COLO829 (cell line): ENCODE results near the gene SLC25A38.
"Not testable (repeated sequence)": the region's sequence is repeated elsewhere in the genome, so short reads cannot be mapped to it uniquely, and the experiment has no call there.

Experiments
- DNase-seq: peaks from one replicate; pipeline ENCODE4 v3.0.0; 2012; ENCODE audit warnings: low spot score

SLC25A38 gene, protein sequence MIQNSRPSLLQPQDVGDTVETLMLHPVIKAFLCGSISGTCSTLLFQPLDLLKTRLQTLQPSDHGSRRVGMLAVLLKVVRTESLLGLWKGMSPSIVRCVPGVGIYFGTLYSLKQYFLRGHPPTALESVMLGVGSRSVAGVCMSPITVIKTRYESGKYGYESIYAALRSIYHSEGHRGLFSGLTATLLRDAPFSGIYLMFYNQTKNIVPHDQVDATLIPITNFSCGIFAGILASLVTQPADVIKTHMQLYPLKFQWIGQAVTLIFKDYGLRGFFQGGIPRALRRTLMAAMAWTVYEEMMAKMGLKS

DNA sequence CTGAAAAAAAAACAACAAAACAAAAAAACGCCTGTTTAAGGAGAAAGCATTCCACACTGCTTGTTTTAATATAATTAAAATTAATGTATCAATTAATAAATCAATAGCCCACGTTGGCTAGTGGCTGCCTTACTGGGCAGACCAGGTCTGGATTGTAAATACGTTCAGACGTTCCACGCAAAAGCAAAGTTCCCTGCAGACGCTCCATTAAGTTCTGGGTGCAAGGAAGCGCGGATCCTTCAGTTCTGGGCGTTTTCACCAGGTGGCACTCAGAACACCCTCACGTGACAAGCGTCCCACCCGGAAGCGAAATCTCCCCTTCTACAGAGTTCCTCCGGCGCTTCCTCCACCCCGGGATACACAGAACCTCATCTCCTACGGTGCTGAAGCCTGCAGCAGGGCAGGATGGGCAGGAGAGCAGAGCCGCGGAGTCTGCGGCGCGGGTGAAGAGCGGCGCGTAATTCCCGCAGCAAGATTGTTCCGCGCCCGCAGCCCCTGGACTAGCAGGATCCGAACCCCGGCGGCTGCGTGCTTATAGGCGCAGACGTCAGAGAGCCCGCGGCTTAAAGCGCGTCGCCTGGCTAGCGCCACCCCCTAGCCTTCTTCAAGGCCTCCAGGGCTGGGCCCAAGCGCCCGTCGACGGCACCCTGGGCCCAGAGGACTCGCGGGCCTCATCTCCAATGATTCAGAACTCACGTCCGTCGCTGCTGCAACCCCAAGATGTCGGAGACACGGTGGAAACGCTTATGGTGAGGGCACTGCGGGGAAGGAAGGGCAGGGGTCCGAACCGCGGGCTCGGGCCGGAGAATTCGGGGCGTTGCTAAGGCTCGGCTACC lies at the start of gene SLC25A38:
Gene SLC25A38 (plus strand): TSS at position 326 of the 836 bp plus-strand sequence. CDS start 355 bp downstream, at position 681.
- peak; percentile 88 for DNase-seq

DNA sequence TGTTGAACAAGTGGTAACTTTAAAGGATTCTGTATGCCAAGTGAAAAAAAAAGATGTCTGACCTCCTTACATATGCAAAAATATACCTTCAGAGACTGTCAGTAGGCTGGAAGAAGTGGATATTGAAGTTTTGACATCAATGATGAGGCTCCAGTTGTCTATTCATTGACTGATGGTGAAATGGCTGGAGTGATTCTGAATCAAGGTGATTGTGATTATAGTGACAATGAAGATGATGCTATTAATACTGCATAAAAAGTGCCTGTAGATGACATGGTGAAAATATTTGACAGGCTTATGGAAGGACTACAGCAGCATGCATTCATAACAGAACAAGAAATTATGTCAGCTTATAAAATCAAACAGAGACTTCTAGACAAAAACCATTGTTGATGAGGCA lies 49.6 kb upstream of the SLC25A38 start:
- no peak for DNase-seq

DNA sequence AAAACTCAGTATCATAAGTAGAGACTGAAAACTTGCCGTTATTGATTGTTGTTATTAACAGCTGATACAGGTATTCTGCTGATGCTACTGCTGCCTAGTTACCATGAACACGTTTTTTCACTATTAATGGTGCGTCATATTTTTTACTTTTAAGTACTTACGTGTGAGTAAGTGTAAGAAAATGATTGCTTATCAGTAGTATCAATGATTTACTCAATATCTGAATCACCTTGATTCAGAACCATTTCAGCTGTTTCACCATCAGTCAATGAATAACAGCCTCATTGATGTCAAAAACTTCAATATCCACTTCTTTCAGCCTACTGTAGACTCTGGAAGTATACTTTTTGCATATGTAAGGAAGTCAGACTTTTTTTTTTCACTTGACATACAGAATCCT lies 49.0 kb upstream of the SLC25A38 start:
- no peak for DNase-seq

- DNase-seq: no peak
These were observed 45.0 kb upstream of the SLC25A38 start for GRCh38 chr3:39338201-39338600.

- DNase-seq: no peak
These were observed 44.1 kb upstream of the SLC25A38 start for GRCh38 chr3:39339086-39339485.

- no peak for DNase-seq
These were observed 40.0 kb upstream of the SLC25A38 start for GRCh38 chr3:39343076-39343717.

- no peak for DNase-seq
These were observed 39.4 kb upstream of the SLC25A38 start for GRCh38 chr3:39343760-39344159.

GRCh38 chr3:39344746-39345344 lies 38.3 kb upstream of the SLC25A38 start:
- no peak for DNase-seq

DNA sequence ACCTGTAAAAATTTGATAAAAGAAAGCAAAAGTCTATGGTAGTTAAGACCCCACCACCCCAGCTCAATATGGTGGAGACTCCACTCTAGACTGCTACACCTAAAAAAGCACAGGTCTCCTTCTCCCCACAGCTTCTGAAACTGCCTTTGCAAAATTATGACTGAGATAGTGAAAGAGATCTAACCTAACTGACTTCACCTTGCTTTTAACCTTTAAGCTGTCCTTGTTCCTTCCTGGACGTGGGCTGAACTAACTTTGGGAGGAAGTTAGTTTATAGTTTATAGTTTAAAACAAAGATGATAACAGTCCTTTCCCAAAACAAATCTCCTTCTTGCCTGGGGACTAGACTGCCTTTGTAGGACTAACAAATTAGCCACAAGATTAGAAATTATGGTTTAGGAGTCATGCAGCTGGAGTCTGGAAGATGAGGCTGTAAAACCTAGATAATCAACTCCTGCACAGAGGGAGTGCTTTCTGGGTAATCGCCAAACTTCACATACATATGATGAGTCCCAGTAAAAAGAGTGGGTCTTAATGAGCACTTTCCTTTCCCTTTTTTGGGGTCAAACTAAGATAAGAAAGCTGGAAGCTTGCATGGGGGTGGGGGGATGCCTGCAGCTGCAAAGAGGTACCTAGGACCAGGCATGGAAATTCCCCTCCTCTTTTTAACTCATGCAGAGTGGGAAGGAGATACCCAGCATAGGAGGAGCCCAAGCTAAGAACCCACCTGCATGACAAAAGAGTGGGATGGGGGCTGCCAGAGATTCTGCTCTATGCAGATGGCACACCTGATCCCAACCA lies 36.2 kb upstream of the SLC25A38 start:
- DNase-seq: no peak

DNA sequence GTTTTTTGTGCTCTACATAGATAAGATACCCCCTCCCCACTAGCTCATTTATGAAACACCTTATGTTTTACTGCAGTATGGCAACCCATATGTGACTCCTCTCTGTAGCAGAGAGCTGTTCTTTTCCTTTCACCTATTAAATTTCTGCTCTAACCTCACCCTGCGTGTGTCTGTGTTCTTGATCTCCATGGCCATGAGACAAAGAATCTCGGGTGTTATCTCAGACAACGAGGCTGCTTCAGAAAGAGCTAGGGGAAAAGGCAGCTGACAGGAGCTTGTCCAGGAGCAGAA lies 35.6 kb upstream of the SLC25A38 start:
- no peak for DNase-seq

GRCh38 chr3:39349080-39349479 lies 34.1 kb upstream of the SLC25A38 start:
- DNase-seq: no peak

GRCh38 chr3:39350714-39351113 lies 32.5 kb upstream of the SLC25A38 start:
- DNase-seq: no peak

GRCh38 chr3:39351134-39351533 lies 32.0 kb upstream of the SLC25A38 start:
- DNase-seq: not testable (repeated sequence)

GRCh38 chr3:39353168-39353927 lies 29.8 kb upstream of the SLC25A38 start:
- DNase-seq: not testable (repeated sequence)

- no peak for DNase-seq
These were observed 24.8 kb upstream of the SLC25A38 start for GRCh38 chr3:39358333-39358732.

- DNase-seq: no peak
These were observed 21.8 kb upstream of the SLC25A38 start for GRCh38 chr3:39361252-39361927.

- DNase-seq: peak; percentile 72
These were observed 21.0 kb upstream of the SLC25A38 start for GRCh38 chr3:39362192-39362591.

- DNase-seq: no peak
These were observed 20.4 kb upstream of the SLC25A38 start for GRCh38 chr3:39362812-39363211.

DNA sequence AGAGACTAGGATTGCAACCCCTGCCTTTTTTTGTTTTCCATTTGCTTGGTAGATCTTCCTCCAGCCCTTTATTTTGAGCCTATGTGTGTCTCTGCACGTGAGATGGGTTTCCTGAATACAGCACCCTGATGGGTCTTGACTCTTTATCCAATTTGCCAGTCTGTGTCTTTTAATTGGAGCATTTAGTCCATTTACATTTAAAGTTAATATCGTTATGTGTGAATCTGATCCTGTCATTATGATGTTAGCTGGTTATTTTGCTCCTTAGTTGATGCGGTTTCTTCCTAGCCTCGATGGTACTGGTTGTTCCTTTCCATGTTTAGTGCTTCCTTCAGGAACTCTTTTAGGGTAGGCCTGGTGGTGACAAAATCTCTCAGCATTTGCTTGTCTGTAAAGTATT lies 12.7 kb upstream of the SLC25A38 start:
- not testable (repeated sequence) for DNase-seq

DNA sequence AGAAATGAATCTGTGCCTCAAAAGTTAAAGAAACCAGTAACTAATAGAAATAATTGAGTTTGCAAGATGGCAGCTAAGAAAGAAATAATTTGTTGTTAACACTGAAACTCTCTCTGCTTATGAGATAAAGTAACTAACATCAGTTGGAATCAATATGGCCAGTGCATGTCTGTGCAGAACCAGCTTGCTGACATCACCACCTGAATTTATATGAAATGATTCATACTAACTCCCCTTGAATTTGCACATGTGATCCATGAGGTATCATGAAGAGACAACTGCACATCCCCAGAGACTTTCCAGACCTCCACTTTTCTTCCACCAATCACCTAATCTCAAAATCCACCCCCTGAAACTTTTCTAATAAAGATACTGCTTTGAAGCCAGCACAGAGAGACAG lies 10.3 kb upstream of the SLC25A38 start:
- DNase-seq: no peak
